Stimulated activated CD8-positive, alpha-beta memory T cell treated with anti-CD3 and anti-CD28 coated beads, Interleukin-4, amount 100 ng/mL, for 4 hours (primary cell): ENCODE results near the gene FAM216B.
"Not testable (repeated sequence)": the region's sequence is repeated elsewhere in the genome, so short reads cannot be mapped to it uniquely, and the experiment has no call there.

ENCODE experiments used
- DNase-seq, 2 donors: peaks; one replicate each; pipeline ENCODE4 v3.0.0-alpha.2; 2020; ENCODE audit warnings: low read depth in 2 of 2, low spot score in 1 of 2

The FAM216B gene

GRCh38 chr13:42781352-42781751, at the start of gene FAM216B:
FAM216B (plus strand) TSS chr13:42781584; CDS start chr13:42784068, 2,484 bp downstream.
- no peak for DNase-seq

- no peak for DNase-seq
Measured at GRCh38 chr13:42732073-42732472, 49.3 kb upstream of the FAM216B start.

GRCh38 chr13:42733046-42733445, 48.3 kb upstream of the FAM216B start:
- no peak for DNase-seq

GRCh38 chr13:42735010-42735409, 46.4 kb upstream of the FAM216B start:
- no peak for DNase-seq

- DNase-seq: no peak
Measured at GRCh38 chr13:42740753-42741152, 40.6 kb upstream of the FAM216B start.

GRCh38 chr13:42741914-42742313, 39.5 kb upstream of the FAM216B start:
- no peak for DNase-seq

GRCh38 chr13:42745655-42746054, 35.7 kb upstream of the FAM216B start:
- DNase-seq: no peak

- no peak for DNase-seq
Measured at GRCh38 chr13:42746866-42747265, 34.5 kb upstream of the FAM216B start.

- DNase-seq: no peak
Measured at GRCh38 chr13:42747399-42747873, 33.9 kb upstream of the FAM216B start.

- DNase-seq: no peak
Measured at GRCh38 chr13:42750794-42751193, 30.6 kb upstream of the FAM216B start.

- DNase-seq: no peak
Measured at GRCh38 chr13:42751693-42752092, 29.7 kb upstream of the FAM216B start.

- DNase-seq: no peak
Measured at GRCh38 chr13:42752731-42753130, 28.7 kb upstream of the FAM216B start.

- no peak for DNase-seq
Measured at GRCh38 chr13:42753697-42754096, 27.7 kb upstream of the FAM216B start.

GRCh38 chr13:42754801-42755510, 26.4 kb upstream of the FAM216B start:
- no peak for DNase-seq

GRCh38 chr13:42757678-42758420, 23.5 kb upstream of the FAM216B start:
- DNase-seq: no peak

- DNase-seq: no peak
Measured at GRCh38 chr13:42758515-42758914, 22.9 kb upstream of the FAM216B start.

GRCh38 chr13:42760951-42761350, 20.4 kb upstream of the FAM216B start:
- DNase-seq: no peak

- no peak for DNase-seq
Measured at GRCh38 chr13:42762251-42762650, 19.1 kb upstream of the FAM216B start.

GRCh38 chr13:42762917-42763316, 18.5 kb upstream of the FAM216B start:
- no peak for DNase-seq

- DNase-seq: no peak
Measured at GRCh38 chr13:42766016-42766415, 15.4 kb upstream of the FAM216B start.

GRCh38 chr13:42769650-42770049, 11.7 kb upstream of the FAM216B start:
- no peak for DNase-seq

GRCh38 chr13:42776558-42776957, 4.8 kb upstream of the FAM216B start:
- not testable (repeated sequence) for DNase-seq
